Nephron progenitor cell (in vitro differentiated cells): ENCODE results near the gene TBL1X.

Experiments
- DNase-seq: peaks from one replicate; pipeline ENCODE4 v3.0.0; 2021
- H3K27ac Mint-ChIP-seq: 2 replicates; pipeline ENCODE4 v1.8.0; 2021; ENCODE audit warnings: mild to moderate bottlenecking, moderate library complexity, mixed read lengths
- H3K27me3 Mint-ChIP-seq: 2 replicates; pipeline ENCODE4 v1.8.0; 2021; ENCODE audit warnings: mild to moderate bottlenecking, low read depth, mixed read lengths; ENCODE audit not compliant: poor library complexity
- H3K36me3 Mint-ChIP-seq: 2 replicates; pipeline ENCODE4 v1.8.0; 2021; ENCODE audit warnings: low read depth, mixed read lengths
- H3K4me1 Mint-ChIP-seq: 2 replicates; pipeline ENCODE4 v1.8.0; 2021; ENCODE audit warnings: mixed read lengths
- H3K4me3 Mint-ChIP-seq: 2 replicates; pipeline ENCODE4 v1.8.0; 2021; ENCODE audit warnings: mild to moderate bottlenecking, moderate library complexity, mixed read lengths
- H3K9me3 Mint-ChIP-seq: 2 replicates; pipeline ENCODE4 v1.8.0; 2021; ENCODE audit warnings: mild to moderate bottlenecking, moderate library complexity, mixed read lengths
- TF ChIP-seq, protein P1 (sequence below): fragments of 200-600 bp; sonication (generic); IDR thresholded peaks from 2 replicates; pipeline ENCODE4 v1.5.0; 2021; ENCODE audit warnings: antibody characterized with exemption

TBL1X gene

DNA sequence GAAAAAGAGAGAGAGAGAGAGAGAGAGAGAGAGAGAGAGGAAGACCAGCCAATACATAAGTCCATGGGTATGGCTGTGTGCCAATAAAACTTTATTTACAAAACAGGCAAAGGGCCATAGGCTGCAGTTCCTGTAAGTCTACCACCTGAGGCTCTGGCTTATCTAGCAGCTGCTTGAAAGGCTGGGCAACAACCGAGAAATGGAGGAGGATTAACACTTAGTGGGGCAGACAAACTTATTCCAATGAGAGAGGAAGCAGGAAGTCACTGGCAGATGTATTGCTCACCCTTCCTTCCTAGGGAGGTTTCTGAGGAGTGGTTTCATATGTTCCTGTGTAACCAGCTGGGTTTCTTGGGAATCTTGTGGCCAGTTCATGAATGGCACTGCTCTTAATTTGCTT, 305.5 kb downstream of the TBL1X start:
- H3K4me3 Mint-ChIP-seq: no peak overlapping the region

DNA sequence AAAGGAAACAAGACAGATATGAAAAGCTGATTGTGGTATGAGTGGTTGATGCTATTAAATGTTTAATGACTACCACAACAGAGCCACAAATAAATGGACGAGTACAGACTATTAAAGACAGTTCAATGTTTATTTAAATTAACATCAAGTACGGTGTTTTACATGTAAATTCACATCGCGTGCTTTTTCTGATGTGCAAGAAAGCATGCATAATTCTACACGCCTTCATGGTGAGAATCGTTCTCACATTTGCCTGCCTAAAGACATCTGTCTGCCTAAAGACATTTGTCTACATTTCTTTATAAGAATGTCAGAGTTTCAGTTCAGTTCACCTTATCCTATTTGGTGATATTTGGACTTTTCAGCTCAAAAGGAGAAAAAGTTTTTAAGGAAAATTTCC, 308.1 kb downstream of the TBL1X start:
- peaks cover 3% of the 10 kb centered on the region for H3K27me3 Mint-ChIP-seq
- peaks cover 10% of the 10 kb centered on the region for H3K36me3 Mint-ChIP-seq
- TF ChIP-seq, protein P1, sequence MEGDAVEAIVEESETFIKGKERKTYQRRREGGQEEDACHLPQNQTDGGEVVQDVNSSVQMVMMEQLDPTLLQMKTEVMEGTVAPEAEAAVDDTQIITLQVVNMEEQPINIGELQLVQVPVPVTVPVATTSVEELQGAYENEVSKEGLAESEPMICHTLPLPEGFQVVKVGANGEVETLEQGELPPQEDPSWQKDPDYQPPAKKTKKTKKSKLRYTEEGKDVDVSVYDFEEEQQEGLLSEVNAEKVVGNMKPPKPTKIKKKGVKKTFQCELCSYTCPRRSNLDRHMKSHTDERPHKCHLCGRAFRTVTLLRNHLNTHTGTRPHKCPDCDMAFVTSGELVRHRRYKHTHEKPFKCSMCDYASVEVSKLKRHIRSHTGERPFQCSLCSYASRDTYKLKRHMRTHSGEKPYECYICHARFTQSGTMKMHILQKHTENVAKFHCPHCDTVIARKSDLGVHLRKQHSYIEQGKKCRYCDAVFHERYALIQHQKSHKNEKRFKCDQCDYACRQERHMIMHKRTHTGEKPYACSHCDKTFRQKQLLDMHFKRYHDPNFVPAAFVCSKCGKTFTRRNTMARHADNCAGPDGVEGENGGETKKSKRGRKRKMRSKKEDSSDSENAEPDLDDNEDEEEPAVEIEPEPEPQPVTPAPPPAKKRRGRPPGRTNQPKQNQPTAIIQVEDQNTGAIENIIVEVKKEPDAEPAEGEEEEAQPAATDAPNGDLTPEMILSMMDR: no peak
- H3K27ac Mint-ChIP-seq: no peak overlapping the region
- no peak overlapping the region for H3K4me3 Mint-ChIP-seq
- no peak for DNase-seq
- peaks cover 2% of the 10 kb centered on the region for H3K4me1 Mint-ChIP-seq
- peaks cover 51% of the 10 kb centered on the region for H3K9me3 Mint-ChIP-seq

More for the DNA sequence above, 305.5 kb downstream of the TBL1X start:
- Mint-ChIP-seq H3K27ac (no peak overlapping the region), H3K9me3 (peaks cover 45% of the 10 kb centered on the region), H3K4me1 (peaks cover 16% of the 10 kb centered on the region), H3K36me3 (peaks cover 4% of the 10 kb centered on the region), H3K27me3 (peaks cover 3% of the 10 kb centered on the region)
- TF ChIP-seq, protein P1: no peak
- no peak for DNase-seq

DNA sequence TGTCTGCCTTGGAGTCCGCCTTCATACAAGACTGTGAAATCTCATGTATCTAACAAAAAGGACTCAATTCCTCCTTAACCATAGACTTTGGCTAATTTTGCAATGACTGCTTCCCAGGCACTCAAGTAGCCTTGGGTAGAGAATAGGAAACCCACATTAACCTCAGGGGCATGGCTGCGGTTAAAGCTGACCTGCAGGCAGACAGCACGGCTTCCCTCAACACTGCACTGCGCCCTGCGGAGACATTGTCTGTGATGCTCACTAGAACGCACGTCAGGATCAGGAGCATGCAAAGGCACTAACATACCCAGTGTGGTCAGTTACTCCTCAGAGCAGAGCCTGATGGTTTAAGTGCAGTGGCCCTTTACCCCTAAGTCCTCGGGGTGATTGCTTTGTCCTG, 311.1 kb downstream of the TBL1X start:
- no peaks in the 10 kb centered on the region for H3K27me3 Mint-ChIP-seq
- H3K36me3 Mint-ChIP-seq: peaks cover 10% of the 10 kb centered on the region
- H3K4me1 Mint-ChIP-seq: no peaks in the 10 kb centered on the region
- no peak overlapping the region for H3K4me3 Mint-ChIP-seq
- TF ChIP-seq, protein P1: no peak
- peaks cover 51% of the 10 kb centered on the region for H3K9me3 Mint-ChIP-seq
- DNase-seq: no peak
- no peak overlapping the region for H3K27ac Mint-ChIP-seq

DNA sequence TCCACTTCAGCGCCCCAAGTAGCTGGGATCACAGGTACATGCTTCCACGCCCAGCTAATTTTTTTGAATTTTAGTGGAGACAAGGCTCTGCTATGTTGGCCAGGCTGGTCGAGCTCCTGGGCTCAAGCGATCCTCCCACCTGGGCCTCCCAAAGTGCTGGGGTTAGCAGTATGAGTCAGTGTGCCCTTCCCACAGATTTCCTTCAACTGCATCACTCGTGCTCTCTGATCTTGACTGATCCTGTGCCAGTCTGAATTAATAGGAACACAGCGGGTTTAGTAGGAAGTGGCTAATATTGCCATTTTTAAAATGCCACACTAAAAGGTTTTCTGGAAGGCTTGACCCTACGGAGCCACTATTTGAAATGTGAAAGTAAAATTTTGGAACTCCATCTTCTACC, 317.1 kb downstream of the TBL1X start:
- DNase-seq: no peak
- Mint-ChIP-seq H3K9me3 (peaks cover 57% of the 10 kb centered on the region), H3K4me1 (no peaks in the 10 kb centered on the region), H3K4me3 (no peak overlapping the region), H3K27me3 (peaks cover 4% of the 10 kb centered on the region), H3K36me3 (peaks cover 5% of the 10 kb centered on the region), H3K27ac (no peak overlapping the region)
- TF ChIP-seq, protein P1: no peak

DNA sequence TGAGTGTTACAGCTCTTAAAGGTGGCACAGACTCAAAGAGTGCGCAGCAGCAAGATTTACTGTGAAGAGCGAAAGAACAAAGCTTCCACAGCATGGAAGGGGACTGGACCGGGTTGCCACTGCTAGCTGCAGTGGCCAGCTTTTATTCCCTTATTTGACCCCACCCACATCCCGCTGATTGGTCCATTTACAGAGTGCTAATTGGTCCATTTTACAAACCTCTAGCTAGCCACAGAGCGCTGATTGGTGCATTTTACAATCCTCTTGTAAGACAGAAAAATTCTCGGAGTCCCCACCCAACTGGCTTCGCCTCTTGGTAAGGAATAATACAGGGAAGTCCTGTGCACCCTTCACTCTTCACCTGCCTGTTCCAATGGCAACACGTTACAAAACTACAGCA, 319.5 kb downstream of the TBL1X start:
- TF ChIP-seq, protein P1: no peak
- H3K36me3 Mint-ChIP-seq: no peaks in the 10 kb centered on the region
- DNase-seq: no peak
- peaks cover 21% of the 10 kb centered on the region for H3K4me1 Mint-ChIP-seq
- peaks cover 22% of the 10 kb centered on the region for H3K27me3 Mint-ChIP-seq
- no peak overlapping the region for H3K4me3 Mint-ChIP-seq
- peaks cover 54% of the 10 kb centered on the region for H3K9me3 Mint-ChIP-seq
- no peak overlapping the region for H3K27ac Mint-ChIP-seq

DNA sequence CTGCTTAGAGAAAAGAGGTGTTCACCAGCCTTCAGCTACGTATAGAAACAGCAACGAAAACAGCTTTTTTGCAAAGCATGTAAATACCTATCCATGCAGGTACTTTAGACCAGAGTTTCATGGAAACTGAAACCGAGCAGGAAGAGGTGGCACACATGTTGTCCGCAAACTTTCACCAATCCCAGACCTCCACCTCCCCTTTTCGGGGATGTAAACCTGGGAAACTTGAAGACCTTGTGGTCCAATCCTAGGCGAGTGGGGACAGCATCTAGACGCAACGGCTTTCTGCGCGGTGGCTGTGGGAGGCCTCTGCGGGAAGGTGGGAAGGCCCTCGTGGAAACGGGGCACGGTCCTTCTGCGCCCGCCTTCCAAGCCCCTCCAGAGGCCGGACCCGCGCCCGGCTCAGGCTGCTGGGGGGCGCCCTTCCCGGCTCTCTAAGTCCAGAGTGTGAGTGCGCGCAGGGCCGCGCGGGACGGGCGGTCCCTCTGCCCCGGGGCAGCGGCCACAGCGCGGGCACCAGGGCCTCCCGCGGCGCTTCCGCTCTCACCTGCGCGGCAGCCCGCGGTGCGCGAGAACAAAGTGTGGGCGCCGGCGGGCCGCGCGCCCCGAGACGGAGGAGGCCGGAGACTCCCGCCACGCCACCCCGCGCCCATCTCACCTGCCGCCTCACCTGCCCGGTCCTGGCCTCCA, 320.5 kb downstream of the TBL1X start:
- DNase-seq: peak; percentile 37
- H3K4me1 Mint-ChIP-seq: peaks cover 32% of the 10 kb centered on the region
- H3K27me3 Mint-ChIP-seq: peaks cover 24% of the 10 kb centered on the region
- no peaks in the 10 kb centered on the region for H3K36me3 Mint-ChIP-seq
- TF ChIP-seq, protein P1: no peak
- H3K9me3 Mint-ChIP-seq: peaks cover 53% of the 10 kb centered on the region
- H3K4me3 Mint-ChIP-seq: peak overlapping the region; percentile 72
- no peak overlapping the region for H3K27ac Mint-ChIP-seq
